ENCODE measurements around the gene OPRD1.

Gene OPRD1

DNA sequence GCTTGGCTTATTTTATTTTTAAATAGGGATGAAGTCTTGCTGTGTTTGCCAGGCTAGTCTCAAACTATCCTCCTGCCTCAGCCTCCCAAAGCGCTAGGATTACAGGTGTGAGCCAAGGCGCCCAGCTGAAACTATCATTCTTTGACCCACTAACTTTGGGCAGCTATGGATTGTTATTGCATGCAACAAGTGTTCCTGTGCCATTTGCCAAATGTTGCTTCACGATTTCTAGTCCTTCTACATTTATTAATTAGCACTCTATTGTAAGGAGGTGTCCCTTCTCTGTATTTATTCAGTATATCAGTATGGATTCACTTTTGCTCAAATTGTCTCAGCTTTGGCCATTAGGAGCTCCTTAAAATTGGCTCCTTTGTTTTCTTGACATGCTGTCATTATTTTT is 38.9 kb upstream of the OPRD1 start:
- Histone ChIP-seq H3K9me2 (replicated peaks; ENCODE audit: insufficient read depth, low read length) (no peaks in the 10 kb centered on the region), H3K27ac (ENCODE audit: low read depth, low read length) (no peak overlapping the region), H3K36me3 (ENCODE audit: low read length) (peaks cover 7% of the 10 kb centered on the region), H3K4me3 (ENCODE audit: insufficient read depth, low read length, poor library complexity, severe bottlenecking) (no peak overlapping the region), H3K79me2 (ENCODE audit: insufficient read depth, low read length) (peaks cover 4% of the 10 kb centered on the region), H3K9me3 (ENCODE audit: insufficient read depth, low read length) (no peaks in the 10 kb centered on the region), H3K4me2 (ENCODE audit: low read depth, low read length, poor library complexity, severe bottlenecking) (no peak overlapping the region), H3K27me3 (ENCODE audit: low read length) (no peaks in the 10 kb centered on the region), H3K9ac (ENCODE audit: low read length) (no peak overlapping the region), H3F3A (ENCODE audit: insufficient read depth) (peaks cover 3% of the 10 kb centered on the region), H4K20me1 (ENCODE audit: low read depth, low read length) (peaks cover 4% of the 10 kb centered on the region; the same call in 1 of the 2 replicates), H2AFZ (ENCODE audit: low read depth, low read length, severe bottlenecking) (no peak overlapping the region)
- TF ChIP-seq, protein P1, sequence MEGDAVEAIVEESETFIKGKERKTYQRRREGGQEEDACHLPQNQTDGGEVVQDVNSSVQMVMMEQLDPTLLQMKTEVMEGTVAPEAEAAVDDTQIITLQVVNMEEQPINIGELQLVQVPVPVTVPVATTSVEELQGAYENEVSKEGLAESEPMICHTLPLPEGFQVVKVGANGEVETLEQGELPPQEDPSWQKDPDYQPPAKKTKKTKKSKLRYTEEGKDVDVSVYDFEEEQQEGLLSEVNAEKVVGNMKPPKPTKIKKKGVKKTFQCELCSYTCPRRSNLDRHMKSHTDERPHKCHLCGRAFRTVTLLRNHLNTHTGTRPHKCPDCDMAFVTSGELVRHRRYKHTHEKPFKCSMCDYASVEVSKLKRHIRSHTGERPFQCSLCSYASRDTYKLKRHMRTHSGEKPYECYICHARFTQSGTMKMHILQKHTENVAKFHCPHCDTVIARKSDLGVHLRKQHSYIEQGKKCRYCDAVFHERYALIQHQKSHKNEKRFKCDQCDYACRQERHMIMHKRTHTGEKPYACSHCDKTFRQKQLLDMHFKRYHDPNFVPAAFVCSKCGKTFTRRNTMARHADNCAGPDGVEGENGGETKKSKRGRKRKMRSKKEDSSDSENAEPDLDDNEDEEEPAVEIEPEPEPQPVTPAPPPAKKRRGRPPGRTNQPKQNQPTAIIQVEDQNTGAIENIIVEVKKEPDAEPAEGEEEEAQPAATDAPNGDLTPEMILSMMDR (IDR thresholded peaks at IDR 0.05; ENCODE audit: insufficient read depth, low read length, poor library complexity, severe bottlenecking): no peak

- Histone ChIP-seq H3K9ac (ENCODE audit: low read length) (no peak overlapping the region), H2AFZ (ENCODE audit: low read depth, low read length, severe bottlenecking) (no peak overlapping the region)
These were observed 36.6 kb upstream of the OPRD1 start for GRCh38 chr1:28775121-28775942.

DNA sequence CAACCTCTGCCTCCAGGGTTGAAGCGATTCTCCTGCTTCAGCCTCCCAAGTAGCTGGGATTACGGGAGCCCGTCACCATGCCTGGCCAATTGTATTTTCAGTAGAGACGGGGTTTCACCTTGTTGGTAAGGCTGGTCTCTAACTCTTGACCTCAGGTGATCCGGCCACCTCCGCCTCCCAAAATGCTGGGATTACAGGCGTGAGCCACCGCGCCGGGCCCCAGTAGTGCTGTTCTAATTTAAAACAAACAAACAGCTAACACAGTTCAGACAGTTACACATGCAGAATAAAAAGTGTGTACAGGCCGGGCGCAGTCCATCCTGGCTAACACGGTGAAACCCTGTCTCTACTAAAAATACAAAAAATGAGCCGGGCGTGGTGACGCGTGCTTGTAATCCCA is 35.6 kb upstream of the OPRD1 start:
- TF ChIP-seq, protein P1 (IDR thresholded peaks at IDR 0.05; ENCODE audit: insufficient read depth, low read length, poor library complexity, severe bottlenecking): no peak
- no peak for TF ChIP-seq EZH2phosphoT487 (conservative IDR thresholded peaks at IDR 0.05; ENCODE audit: low read length)
- no peaks in the 10 kb centered on the region; the same call in 1 of the 2 replicates for H4K20me1 ChIP-seq (ENCODE audit: low read depth, low read length)
- no peaks in the 10 kb centered on the region for H3K36me3 ChIP-seq (ENCODE audit: low read length)
- H3K4me3 ChIP-seq (ENCODE audit: insufficient read depth, low read length, poor library complexity, severe bottlenecking): no peak overlapping the region
- no peaks in the 10 kb centered on the region for H3K9me2 ChIP-seq (replicated peaks; ENCODE audit: insufficient read depth, low read length)
- H3K4me2 ChIP-seq (ENCODE audit: low read depth, low read length, poor library complexity, severe bottlenecking): no peak overlapping the region
- no peak overlapping the region for H2AFZ ChIP-seq (ENCODE audit: low read depth, low read length, severe bottlenecking)
- no peak overlapping the region for H3K9ac ChIP-seq (ENCODE audit: low read length)
- no peaks in the 10 kb centered on the region; the same call in 1 of the 2 replicates for H3F3A ChIP-seq (ENCODE audit: insufficient read depth)
- H3K9me3 ChIP-seq (ENCODE audit: insufficient read depth, low read length): no peaks in the 10 kb centered on the region
- H3K79me2 ChIP-seq (ENCODE audit: insufficient read depth, low read length): no peaks in the 10 kb centered on the region
- H3K27me3 ChIP-seq (ENCODE audit: low read length): no peaks in the 10 kb centered on the region
- H3K27ac ChIP-seq (ENCODE audit: low read depth, low read length): no peak overlapping the region

More at GRCh38 chr1:28775121-28775942, 36.6 kb upstream of the OPRD1 start:
- H3K4me3 ChIP-seq (ENCODE audit: insufficient read depth, low read length, poor library complexity, severe bottlenecking): no peak overlapping the region
- H3K27me3 ChIP-seq (ENCODE audit: low read length): no peaks in the 10 kb centered on the region
- H3K27ac ChIP-seq (ENCODE audit: low read depth, low read length): no peak overlapping the region
- H3K9me3 ChIP-seq (ENCODE audit: insufficient read depth, low read length): no peaks in the 10 kb centered on the region
- no peaks in the 10 kb centered on the region for H3K9me2 ChIP-seq (replicated peaks; ENCODE audit: insufficient read depth, low read length)
- no peaks in the 10 kb centered on the region for H3K79me2 ChIP-seq (ENCODE audit: insufficient read depth, low read length)
- H3K4me2 ChIP-seq (ENCODE audit: low read depth, low read length, poor library complexity, severe bottlenecking): no peak overlapping the region
- TF ChIP-seq EZH2phosphoT487 (conservative IDR thresholded peaks at IDR 0.05; ENCODE audit: low read length): no peak
- TF ChIP-seq, protein P1 (IDR thresholded peaks at IDR 0.05; ENCODE audit: insufficient read depth, low read length, poor library complexity, severe bottlenecking): no peak
- no peaks in the 10 kb centered on the region for H3K36me3 ChIP-seq (ENCODE audit: low read length)
- H4K20me1 ChIP-seq (ENCODE audit: low read depth, low read length): no peaks in the 10 kb centered on the region; the same call in 1 of the 2 replicates
- H3F3A ChIP-seq (ENCODE audit: insufficient read depth): peaks cover 3% of the 10 kb centered on the region
